H1 (cell line): ENCODE results near the gene FNDC5.

Source experiments
- ASH2L ChIP-seq: fragments of 200-600, 300-600 bp; sonication (generic); IDR thresholded peaks from one replicate; pipeline ENCODE4 v1.7.1; 2017; ENCODE audit warnings: low read length
- CEBPB ChIP-seq: IDR thresholded peaks from 2 replicates; pipeline ENCODE4 v1.6.1; 2012; ENCODE audit warnings: low read depth, low read length
- EP300 ChIP-seq, 2 experiments: IDR thresholded peaks; 1 replicate in 1 of 2; 2 replicates in 1 of 2; pipeline ENCODE4 v1.6.1; 2011 to 2012; ENCODE audit warnings: low read depth in 2 of 2, low read length in 2 of 2, mild to moderate bottlenecking in 2 of 2, borderline replicate concordance in 1 of 2, inconsistent platforms in 1 of 2, moderate library complexity in 1 of 2
- KDM5A ChIP-seq: fragments of 200-600 bp; IDR thresholded peaks from 2 replicates; pipeline ENCODE4 v1.7.1; 2012; ENCODE audit warnings: mild to moderate bottlenecking, low read length, inconsistent platforms, mixed read lengths
- POLR2AphosphoS5 ChIP-seq: IDR thresholded peaks from 2 replicates; pipeline ENCODE4 v1.6.1; 2011; ENCODE audit warnings: low read depth, low read length
- RFX5 ChIP-seq: IDR thresholded peaks from 2 replicates; pipeline ENCODE4 v1.6.1; 2011; ENCODE audit warnings: low read depth, low read length, improper control_type of control experiment, borderline replicate concordance
- SP1 ChIP-seq: IDR thresholded peaks from 2 replicates; pipeline ENCODE4 v1.6.1; 2011; ENCODE audit warnings: low read depth, low read length
- TAF1 ChIP-seq: IDR thresholded peaks from 2 replicates; pipeline ENCODE4 v1.6.1; 2011; ENCODE audit warnings: mild to moderate bottlenecking, low read depth, low read length
- YY1 ChIP-seq: IDR thresholded peaks from 2 replicates; pipeline ENCODE4 v1.6.1; 2011; ENCODE audit warnings: low read depth, mild to moderate bottlenecking, low read length
- ZNF274 ChIP-seq: IDR thresholded peaks from 2 replicates; pipeline ENCODE4 v1.7.0; 2012; ENCODE audit warnings: low read length, borderline replicate concordance; ENCODE audit errors: extremely low read depth
- TF ChIP-seq, protein P1 (sequence below), 3 experiments: IDR thresholded peaks; 1 replicate in 2 of 3; 2 replicates in 1 of 3; pipeline versions ENCODE4 v1.5.1 to v1.6.1; 2011; ENCODE audit warnings: low read length in 3 of 3, mild to moderate bottlenecking in 3 of 3, inconsistent platforms in 2 of 3, low read depth in 1 of 3, moderate library complexity in 1 of 3; ENCODE audit not compliant: insufficient read depth in 1 of 3; ENCODE audit errors: control extremely low read depth in 1 of 3

DNA sequence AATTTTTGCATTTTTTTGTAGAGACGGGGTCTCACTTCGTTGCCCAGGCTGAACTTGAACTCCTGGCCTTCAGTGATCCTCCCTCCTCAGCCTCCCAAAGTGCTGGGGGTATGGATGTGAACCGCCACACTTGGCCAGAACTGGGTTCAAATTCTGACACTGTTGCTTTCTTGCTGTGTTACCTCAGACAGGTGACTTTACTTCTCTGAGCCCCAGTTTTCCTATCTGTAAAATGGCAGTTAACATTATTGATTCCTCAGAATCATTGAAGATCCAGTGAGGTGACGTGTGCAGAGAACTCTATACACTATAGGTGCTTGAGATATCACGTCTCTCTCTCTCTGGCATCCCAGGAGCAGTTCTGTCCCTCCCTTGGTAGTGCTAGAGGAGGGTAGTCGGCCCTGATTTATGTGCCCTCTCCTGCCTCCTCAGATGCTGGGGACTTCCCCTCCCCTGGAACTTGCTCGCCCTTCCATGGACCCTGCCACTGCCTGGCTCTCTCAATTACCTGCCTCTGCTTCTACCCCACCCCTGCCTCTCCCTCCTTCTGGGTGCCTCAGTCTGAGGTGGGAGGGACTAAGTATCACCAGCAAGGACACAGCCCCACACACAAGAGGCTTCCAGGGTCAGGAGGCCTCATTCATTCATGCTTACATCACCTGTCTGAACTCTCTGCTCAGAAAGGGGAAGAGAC lies 12.8 kb upstream of the FNDC5 start:
- TF ChIP-seq, protein P1, sequence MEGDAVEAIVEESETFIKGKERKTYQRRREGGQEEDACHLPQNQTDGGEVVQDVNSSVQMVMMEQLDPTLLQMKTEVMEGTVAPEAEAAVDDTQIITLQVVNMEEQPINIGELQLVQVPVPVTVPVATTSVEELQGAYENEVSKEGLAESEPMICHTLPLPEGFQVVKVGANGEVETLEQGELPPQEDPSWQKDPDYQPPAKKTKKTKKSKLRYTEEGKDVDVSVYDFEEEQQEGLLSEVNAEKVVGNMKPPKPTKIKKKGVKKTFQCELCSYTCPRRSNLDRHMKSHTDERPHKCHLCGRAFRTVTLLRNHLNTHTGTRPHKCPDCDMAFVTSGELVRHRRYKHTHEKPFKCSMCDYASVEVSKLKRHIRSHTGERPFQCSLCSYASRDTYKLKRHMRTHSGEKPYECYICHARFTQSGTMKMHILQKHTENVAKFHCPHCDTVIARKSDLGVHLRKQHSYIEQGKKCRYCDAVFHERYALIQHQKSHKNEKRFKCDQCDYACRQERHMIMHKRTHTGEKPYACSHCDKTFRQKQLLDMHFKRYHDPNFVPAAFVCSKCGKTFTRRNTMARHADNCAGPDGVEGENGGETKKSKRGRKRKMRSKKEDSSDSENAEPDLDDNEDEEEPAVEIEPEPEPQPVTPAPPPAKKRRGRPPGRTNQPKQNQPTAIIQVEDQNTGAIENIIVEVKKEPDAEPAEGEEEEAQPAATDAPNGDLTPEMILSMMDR (IDR thresholded peaks at IDR 0.05; ENCODE audit: control extremely low read depth in 1 of 3, insufficient read depth in 1 of 3, low read depth in 1 of 3, low read length in 3 of 3), result no peak
- TF ChIP-seq TAF1 (no peak), POLR2AphosphoS5 (no peak), ZNF274 (no peak), RFX5 (no peak), EP300 (IDR thresholded peaks at IDR 0.05; ENCODE audit: borderline replicate concordance in 1 of 2, low read depth in 2 of 2, low read length in 2 of 2) (no peak), ASH2L (no peak), CEBPB (no peak), SP1 (no peak), KDM5A (no peak), YY1 (no peak)
